ENCODE data around the gene C2CD3.

GRCh38 chr11:74116719-74117118, 54.1 kb downstream of the C2CD3 start:
- TF ChIP-seq SP2 (IDR thresholded peaks at IDR 0.05; ENCODE audit: extremely low read depth, low read depth, low read length, poor library complexity, severe bottlenecking) (no peak), PHF8 (IDR thresholded peaks at IDR 0.05; ENCODE audit: borderline replicate concordance, low read length) (no peak), ZNF311 (CRISPR knock-in tag; IDR thresholded peaks at IDR 0.05) (no peak), NFE2L1 (tag; IDR thresholded peaks at IDR 0.05; ENCODE audit: borderline replicate concordance, low read depth) (no peak), PATZ1 (CRISPR knock-in tag; IDR thresholded peaks at IDR 0.05; ENCODE audit: borderline replicate concordance) (peak; percentile 81), NRF1 (conservative IDR thresholded peaks at IDR 0.05 in 1 of 2, IDR thresholded peaks at IDR 0.05 in 1 of 2) (no peak), RBBP5 (IDR thresholded peaks at IDR 0.05; ENCODE audit: borderline replicate concordance, insufficient read depth, low read length, poor library complexity, severe bottlenecking) (no peak), CCNT2 (IDR thresholded peaks at IDR 0.05; ENCODE audit: borderline replicate concordance, extremely low read depth, insufficient read length, low read depth, low read length) (no peak), TAF15 (IDR thresholded peaks at IDR 0.05; ENCODE audit: low read depth, low read length) (no peak), ZNF133 (CRISPR knock-in tag; IDR thresholded peaks at IDR 0.05) (peak; percentile 38; the same call in 1 of the 2 replicates), NR2C1 (IDR thresholded peaks at IDR 0.05) (no peak), NR2C1 (tag; IDR thresholded peaks at IDR 0.05) (no peak), YY1 (IDR thresholded peaks at IDR 0.05; ENCODE audit: borderline replicate concordance in 1 of 3, control insufficient read depth in 1 of 3, extremely low read depth in 1 of 3, insufficient read depth in 3 of 3, insufficient read length in 1 of 3, insufficient replicate concordance in 2 of 3, low read depth in 1 of 3, low read length in 2 of 3) (no peak)
- TF ChIP-seq, protein P1, sequence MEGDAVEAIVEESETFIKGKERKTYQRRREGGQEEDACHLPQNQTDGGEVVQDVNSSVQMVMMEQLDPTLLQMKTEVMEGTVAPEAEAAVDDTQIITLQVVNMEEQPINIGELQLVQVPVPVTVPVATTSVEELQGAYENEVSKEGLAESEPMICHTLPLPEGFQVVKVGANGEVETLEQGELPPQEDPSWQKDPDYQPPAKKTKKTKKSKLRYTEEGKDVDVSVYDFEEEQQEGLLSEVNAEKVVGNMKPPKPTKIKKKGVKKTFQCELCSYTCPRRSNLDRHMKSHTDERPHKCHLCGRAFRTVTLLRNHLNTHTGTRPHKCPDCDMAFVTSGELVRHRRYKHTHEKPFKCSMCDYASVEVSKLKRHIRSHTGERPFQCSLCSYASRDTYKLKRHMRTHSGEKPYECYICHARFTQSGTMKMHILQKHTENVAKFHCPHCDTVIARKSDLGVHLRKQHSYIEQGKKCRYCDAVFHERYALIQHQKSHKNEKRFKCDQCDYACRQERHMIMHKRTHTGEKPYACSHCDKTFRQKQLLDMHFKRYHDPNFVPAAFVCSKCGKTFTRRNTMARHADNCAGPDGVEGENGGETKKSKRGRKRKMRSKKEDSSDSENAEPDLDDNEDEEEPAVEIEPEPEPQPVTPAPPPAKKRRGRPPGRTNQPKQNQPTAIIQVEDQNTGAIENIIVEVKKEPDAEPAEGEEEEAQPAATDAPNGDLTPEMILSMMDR (IDR thresholded peaks at IDR 0.05 in 2 of 3, conservative IDR thresholded peaks at IDR 0.05 in 1 of 3; ENCODE audit: insufficient read depth in 2 of 3, low read depth in 1 of 3, low read length in 3 of 3) = no peak
- TF ChIP-seq, protein P2, sequence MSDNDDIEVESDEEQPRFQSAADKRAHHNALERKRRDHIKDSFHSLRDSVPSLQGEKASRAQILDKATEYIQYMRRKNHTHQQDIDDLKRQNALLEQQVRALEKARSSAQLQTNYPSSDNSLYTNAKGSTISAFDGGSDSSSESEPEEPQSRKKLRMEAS (CRISPR knock-in tag; IDR thresholded peaks at IDR 0.05) = no peak
